Embryonic facial prominence (tissue), 1 donor: Measurements from ENCODE around the gene HMCN1.
"Not testable (repeated sequence)": the region's sequence is repeated elsewhere in the genome, so short reads cannot be mapped to it uniquely, and the experiment has no call there.

Experiments used
- DNase-seq: peaks from one replicate; pipeline ENCODE4 v3.0.0-alpha.2; 2016; ENCODE audit errors: extremely low spot score

The HMCN1 gene

DNA sequence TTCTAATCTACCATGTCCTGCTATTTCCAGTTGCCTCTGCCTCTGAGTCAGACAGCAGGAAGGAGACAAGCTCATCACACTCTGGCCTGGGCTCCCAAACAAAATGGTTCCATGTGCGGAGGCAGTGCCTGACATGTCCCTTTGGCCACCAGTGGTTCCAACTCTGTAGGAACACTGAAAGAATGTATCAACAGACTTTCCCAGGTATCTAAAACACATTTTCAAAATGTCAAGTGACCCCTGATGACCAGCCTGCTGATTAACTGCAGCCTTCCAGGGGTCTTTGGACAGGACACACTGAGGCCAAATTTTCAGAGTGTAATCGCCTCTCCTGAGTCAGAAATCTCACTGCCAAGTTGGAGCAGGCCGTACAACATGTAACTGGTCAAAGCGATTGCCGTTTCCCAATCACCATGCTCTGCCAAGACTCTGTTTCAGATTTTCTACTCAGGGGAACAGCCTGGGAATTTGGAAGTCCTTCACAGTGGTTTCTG lies 468.1 kb downstream of the HMCN1 start:
- DNase-seq = no peak

DNA sequence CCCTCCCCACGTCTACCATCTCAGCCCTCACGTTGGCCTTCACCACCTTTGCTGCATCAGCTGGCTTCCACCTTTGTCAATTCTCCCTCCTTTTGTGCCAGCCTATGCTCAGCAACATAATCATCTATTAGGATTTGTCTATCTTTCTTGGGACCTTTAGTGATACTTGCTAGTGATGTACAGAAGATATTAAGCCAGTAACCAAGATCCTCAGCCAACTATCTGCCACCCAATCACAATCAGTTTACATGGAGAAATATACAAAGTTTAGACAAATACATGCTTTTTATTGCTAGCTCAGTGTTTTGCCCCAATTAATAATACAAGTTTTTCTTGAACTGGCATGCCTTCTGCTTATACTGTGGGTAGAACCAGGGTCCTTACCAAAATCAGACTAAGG lies 468.6 kb downstream of the HMCN1 start:
- no peak for DNase-seq

DNA sequence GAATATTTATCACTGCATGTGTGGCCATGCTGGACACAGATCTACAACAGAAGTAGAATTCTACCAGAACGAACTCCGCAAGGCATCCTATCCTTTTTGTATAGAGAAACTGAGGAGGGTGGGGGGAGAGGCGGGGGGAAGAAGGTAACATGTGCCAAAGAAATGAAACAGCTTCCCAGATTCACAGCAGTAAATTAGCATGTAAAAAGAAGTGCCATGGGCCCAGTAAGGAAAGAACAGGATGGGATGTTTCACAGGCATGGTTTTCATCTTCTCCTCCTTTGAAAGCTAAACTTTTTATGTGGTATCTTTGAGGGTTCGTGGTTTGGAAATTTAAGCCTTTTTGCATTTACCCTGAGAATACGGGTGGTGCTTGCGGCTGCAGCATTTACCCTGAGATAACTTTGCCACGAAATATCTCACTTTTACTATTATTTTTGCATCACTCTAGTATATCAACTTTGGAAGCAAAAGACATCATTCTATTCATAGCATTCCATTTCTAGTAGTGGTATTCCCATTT lies 471.9 kb downstream of the HMCN1 start:
- DNase-seq = no peak

DNA sequence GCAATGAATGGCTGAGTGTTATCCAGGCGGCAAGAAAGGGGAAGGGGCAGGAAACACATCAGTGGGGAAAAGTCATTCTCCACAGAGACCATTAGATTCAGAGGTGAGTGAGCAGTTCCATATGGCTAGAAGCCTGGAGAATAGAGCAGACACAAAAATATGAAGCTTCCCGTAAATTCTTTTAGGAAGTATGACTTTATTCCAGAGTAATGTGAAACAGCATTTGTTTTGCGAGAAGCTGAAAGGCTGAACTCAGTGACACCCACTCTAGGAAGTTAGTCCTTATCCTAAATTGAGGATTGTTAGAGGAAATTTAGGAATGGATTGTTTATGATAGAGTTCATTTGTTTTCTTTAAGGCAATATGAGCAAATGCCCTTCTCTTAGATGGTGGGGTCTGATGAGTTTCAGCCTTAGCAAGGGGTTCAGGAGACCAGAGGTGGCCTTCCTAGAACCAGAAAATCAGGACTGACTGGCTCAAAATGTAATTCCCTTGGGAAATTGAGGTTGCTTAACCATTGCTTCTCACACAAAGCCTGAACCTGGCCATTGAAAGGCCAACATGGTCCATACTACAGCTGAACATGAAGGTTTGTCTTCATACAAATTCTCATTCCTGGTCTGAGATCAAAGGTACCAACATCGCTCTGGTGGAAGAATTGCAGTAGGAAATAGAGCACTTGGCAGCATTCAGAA lies 473.3 kb downstream of the HMCN1 start:
- DNase-seq = no peak

DNA sequence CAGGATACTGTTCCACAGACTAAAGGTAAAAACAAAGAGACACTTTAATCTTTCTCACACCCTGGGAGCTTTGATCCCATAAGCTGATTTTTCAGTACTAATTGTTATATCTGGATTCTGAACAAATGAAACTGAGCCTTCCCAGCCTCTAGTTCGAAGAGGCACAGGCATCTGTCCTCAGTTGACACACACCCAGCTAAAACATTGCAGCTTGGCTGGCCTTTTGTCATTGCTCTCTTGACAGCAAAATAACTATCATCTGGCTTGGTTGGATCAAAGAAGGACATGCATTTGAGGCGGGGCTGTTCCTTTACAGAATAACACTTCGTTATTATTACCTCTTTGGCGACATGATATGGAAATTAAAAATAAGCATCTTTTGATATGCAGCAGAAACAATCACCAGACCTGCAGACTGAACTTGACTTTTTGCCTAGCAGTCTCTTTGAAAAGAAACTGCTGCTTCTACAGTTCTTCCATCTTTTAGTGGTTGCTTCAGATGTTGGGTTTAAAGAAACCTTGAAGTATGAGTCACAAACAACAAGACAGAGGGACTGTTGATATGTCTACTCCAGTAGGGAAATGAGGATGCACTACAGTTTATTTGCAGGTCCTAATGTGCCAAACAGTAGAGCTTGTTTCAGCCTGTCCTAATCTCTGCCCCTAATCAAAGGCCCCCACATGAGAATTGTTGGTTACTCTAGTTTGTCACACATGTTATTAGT lies 474.4 kb downstream of the HMCN1 start:
- no peak for DNase-seq

DNA sequence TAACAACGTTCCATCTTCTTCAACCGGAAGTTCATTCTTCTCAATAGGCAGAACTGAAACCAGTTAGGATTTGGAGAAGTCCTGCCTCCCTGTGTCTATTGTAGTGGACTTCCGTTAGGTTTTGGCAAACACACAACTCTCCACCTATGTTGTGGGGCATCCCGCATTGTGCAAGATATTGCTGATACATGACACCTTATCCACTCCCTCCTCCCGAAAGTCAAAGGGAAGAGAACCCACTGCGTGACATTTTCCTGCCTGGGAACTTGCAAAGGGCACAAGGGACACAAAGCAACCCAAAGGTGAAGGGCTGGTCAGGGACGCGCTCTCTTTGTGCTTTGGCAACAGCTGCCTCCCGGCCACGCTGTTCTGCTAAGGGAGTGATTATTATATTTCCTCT lies 476.1 kb downstream of the HMCN1 start:
- DNase-seq = no peak

DNA sequence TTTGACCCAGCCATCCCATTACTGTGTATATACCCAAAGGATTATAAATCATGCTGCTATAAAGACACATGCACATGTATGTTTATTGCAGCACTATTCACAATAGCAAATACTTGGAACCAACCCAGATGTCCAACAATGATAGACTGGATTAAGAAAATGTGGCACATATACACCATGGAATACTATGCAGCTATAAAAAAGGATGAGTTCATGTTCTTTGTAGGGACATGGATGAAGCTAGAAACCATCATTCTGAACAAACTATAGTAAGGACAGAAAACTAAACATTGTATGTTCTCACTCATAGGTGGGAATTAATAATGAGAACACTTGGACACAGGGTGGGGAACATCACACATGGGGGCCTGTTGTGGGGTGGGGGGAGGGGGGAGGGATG lies 477.4 kb downstream of the HMCN1 start:
- not testable (repeated sequence) for DNase-seq

DNA sequence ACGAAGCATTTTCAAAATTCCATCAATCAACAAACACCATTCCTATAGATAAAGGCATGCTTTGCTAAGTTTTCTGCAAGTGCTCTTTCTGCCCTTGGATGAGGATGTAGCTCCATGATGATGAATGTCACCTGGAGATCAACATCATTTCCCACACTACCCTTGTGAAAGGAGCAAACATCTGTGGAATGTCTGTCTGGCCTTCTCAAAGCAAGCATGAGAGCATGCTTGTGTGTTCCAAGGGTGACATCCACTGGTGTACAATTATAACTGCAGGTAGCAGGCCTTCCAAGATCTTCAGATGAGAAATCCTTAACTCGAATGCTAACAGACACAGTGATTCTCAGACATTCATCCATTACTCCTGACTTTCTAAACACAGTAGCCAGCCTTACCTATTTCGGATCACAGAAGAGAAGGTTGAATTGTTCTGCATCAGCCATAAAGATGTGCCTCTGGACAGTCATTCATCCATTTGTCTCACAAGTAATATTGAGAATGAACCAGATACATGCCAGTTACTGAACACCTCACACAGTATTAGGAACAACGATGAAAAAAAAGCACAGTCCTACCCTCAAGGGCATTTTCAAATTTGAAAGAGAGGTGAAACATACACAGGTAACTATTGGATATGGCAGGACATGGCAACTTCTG lies 478.5 kb downstream of the HMCN1 start:
- peak; percentile 63 for DNase-seq

DNA sequence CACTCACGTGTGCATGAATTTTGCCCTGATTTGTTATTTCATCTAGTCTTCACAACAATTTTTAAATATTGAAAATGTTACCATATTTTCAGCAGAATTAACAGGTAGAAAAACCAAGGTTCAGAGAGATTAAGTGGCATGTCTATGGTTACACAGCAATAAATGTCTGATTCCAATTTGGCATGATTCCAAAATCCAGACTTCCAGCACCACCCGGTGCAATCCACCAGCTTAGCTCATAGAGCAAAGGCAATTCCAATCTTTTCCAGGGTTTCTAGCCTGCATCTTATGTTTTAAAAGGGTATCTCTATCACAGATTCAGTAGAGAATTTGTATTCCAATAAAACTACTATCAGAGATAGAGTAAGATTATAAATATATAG lies 479.0 kb downstream of the HMCN1 start:
- no peak for DNase-seq

DNA sequence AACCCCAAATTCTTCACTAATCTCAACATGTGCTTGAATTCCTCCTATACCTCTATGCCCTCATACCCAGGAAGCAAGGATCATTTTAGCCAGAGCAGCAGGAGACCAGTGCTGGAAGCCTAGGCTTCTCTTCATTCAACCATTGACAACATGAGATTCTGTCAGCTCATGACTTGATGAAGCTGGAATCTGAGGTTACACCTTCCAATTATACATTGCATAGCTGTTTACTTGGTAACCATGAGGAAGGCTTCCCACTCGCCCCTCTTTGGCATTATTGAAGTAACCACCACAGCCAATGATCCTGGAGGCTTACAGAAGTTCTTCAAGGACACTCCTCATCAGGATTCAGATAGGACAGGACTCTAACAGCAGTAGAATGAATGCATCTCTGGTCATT lies 480.6 kb downstream of the HMCN1 start:
- no peak for DNase-seq

DNA sequence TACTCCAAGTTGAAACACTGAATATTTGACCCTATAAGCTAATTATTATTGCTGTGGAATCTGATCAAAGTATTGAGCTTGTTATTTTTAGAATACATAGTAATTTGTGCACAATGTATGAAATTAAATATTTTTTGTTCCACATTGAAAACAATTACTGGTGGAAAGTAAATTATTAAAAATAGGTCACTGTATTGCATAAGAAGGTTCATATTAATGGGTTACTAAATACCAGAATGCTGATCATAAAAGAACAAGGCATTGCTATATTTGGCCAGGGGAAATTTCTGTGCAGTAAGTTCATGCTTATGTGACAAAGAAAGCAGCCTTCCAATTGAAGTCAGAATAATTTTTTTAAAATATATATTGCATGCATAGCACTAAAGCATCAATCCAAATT lies 481.4 kb downstream of the HMCN1 start:
- DNase-seq = no peak

DNA sequence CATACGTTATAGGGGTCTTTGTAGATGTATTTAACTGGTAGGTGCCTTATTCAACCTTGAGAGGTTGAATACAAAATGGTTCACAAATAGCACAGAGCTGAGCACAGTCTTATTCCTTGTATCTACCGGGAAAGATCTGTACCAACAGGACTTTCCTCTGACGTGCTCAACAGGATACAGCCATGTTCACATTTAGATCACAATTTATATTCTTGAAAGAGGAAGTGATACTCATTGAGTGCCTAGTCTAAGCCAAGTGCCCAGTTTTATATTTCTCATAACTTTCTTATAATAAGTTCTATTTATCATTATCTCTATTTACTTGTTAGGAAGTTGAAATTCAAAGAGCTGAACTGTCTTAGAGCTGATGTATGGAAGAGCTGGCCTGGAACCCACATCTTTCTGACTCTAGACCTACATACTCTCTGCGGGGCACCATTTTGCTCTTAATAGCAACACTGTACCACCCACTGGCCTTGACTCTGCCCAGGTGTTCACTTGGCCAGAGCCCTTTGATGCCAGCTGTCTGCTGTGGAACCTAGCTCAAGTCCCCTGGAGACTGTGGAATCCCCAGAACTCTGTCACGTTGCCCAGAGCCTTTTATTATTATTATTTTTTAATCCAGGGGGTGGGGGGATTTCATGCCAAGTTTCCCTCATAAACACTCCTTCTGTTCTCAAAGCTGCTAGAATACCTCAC lies 484.6 kb downstream of the HMCN1 start:
- no peak for DNase-seq

DNA sequence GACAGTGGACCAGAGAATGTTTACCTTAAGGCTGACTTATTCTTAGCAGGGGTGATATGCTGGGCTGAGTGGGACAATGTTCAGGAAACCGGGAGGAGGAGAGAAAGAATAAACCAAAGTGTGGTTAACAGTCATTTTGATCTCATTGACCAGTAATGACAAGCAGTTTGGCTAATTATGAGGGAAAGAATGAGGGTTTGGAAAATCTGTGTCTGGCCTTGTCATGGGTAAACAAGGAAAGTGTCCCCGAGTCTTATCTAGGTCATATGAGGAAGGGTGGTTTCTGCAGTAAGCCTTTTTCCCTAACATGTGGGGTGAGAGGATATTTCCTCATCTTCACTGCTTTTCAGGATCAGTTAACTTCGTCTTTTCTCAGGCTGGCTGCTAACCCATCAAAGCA lies 485.9 kb downstream of the HMCN1 start:
- no peak for DNase-seq

DNA sequence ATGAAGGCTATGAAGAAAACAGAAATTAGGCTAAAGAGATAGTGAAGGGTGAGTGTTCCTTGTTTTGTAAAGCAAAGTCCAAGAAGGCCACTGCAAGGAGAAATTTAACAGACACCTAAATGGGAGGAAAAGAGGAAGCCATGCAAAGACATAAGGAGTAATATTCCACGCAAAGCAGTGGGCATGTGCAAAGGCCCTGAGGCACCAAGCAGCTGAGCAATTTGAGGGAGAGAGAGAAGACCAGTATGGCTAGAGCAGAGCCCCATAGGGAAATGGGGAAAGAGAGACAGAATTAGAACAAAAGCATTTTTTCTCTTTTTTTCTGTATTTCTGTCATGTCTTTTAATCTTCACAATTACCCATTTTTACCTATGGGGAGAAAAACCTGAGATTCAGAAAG lies 486.7 kb downstream of the HMCN1 start:
- DNase-seq = no peak

DNA sequence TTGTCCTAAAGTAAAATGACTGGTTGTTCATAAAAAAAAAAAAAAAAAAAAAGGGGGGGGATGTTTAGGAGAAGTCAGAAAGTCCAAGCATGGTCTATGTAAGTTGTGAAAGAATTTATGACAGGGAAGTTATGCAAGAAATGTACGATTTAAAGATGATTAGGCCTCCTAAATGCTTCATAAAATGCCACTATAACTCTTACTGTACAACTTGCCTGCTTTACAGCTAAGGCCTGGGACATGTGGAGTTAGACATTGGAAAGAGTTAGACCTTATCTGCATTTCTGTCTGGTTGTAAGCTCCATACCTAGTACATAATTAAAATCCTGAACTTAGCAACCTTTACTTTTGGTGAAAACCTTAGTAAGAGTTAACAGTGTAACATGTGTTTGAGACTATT lies 490.9 kb downstream of the HMCN1 start:
- DNase-seq = no peak

DNA sequence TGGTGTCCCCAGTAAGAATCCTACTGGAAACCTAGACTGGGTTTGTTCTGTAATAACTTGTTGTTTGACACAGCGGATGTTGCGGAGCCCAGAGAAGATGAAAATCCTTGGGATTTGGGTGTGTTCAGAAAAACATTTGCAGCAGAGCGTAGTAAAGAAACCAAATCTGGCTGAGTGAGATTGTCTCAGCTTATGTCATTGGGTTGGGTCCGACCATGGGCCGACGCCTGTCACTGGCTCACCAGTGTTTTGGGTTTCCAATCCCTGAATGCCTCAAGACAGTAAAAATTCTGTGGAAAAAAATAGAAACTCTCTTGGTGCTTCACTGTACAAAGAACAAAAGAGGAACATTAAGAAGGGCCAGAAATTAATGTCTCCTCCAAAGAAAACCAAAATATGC lies 494.6 kb downstream of the HMCN1 start:
- no peak for DNase-seq

DNA sequence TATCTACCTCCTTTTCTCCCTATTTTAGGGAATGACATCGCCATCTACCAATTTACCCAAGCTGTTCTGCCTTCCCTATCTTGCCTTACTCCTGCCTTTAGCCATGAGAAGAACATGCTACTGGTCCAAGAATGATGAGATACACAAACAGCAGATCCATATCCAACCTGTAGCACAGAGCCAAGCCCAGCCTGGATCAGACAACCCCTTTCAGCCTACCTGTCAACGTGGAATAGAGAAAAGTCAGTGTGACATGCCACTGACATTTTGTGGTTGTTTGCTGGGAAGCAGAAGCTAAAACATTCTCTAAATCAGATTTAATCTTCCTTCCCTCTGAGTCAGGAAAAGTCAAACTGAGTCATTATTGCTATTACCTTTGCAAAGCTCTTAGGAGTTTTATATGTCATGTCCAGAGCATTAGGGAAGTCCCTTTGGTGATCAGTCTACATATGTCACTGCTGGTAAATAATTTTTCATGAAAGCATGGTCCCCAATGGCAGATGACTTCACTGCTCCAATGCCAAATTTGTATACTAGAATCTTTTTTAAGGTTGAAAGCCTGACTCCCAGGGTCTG lies 497.8 kb downstream of the HMCN1 start:
- no peak for DNase-seq

DNA sequence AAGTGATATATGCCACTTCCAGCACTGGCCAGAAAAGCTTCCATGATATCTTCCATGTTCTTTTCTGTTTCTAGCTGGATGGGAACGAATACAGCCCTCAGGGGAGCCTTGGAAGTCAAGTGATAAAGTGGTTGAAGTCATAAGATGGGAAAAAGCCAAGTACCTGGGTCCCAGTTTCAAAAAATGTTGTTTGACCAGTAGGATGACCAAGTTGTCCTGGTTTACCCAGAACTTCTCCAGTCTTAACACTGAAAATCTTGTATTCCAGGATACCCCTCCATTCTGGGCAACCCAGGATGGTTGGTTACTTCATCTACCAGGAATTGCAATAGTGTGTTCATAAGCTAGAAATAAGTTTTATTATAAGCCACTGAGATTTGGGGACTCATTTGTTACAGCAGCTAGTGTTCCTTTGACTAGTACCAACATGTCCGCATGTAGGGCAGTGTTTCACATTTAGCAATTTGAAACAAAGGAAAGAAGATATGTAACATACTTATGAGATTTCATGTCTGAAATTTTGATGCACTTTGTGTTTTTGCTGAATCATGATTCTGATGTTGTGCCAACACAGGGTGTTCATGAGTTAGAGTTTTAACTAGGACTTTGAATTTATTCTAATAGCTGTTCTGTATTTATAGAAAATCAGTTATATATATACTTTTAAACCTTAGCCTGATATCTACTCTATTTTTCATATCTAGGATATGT lies 500.9 kb downstream of the HMCN1 start:
- no peak for DNase-seq

DNA sequence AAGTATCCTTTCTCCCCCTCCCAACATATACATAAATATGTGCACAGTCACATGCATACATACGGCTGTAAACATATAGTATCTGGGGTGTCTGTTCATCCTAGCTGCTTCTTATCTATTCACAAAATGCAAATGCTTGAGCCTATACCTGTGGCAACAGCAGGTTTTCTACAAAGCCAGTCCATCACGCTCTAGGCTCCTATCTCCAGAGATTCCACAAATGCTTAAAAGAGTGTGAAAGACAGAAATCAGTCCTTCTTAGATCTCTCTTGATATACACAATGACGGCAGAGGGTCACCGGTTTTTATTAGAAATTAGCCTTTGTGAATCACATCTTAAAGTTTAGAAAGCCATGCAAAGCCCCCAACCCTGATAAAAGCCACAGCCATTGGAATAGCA lies 501.5 kb downstream of the HMCN1 start:
- DNase-seq = no peak

DNA sequence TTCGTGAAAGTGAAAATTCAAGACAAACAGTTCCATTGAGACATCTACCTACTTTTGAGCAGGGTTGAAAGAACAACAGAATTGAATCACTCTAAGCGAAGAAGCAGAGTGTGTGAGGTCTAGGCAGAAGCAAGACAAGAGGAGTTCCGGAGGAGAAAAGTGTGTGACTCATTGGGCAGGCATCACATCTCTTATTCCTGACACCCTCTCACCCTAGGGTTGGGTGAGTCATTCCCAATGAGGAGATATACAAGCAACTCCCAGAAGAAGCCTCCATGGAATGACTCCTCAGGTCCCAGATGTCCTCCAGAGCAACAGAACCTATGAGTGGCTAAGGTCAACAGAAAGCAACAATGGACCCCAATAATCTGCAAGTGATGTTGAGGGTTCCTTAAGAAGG lies 502.7 kb downstream of the HMCN1 start:
- no peak for DNase-seq

DNA sequence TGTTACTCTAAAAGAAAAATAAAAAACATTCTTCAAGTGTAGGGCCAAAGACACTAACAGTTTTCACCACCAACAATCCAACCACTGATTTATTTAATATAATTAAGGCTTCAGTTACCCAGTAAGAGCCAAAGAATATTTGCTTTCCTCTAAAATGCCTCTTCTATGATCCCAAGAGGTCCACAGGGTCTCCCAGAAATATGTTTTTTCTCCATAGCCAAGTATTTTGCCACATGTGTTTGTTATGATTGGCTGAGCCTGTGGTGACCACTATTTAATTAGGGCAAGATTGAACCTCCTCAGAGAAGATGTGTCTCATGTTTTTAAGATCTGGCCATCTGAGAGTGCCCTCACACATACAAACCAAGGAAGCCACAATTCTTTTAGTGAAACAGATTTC lies 505.0 kb downstream of the HMCN1 start:
- DNase-seq = no peak
